Glutamatergic neuron (in vitro differentiated cells): ENCODE results near the gene TNS1. TPM values are rescaled to one million over a fixed set of nuclear protein-coding genes. Genes with fewer than 3 reads are reported as not detected.

Experiments used
- DNase-seq: peaks from one replicate; pipeline ENCODE4 v3.0.0; 2022
- H3K27ac Mint-ChIP-seq: one replicate; pipeline ENCODE4 v1.8.0; 2020; ENCODE audit warnings: mild to moderate bottlenecking, mixed read lengths, inconsistent platforms; ENCODE audit not compliant: unreplicated experiment
- H3K27me3 Mint-ChIP-seq: one replicate; pipeline ENCODE4 v1.8.0; 2020; ENCODE audit warnings: mild to moderate bottlenecking, moderate library complexity, mixed read lengths, inconsistent platforms; ENCODE audit not compliant: unreplicated experiment
- H3K36me3 Mint-ChIP-seq: one replicate; pipeline ENCODE4 v1.8.0; 2020; ENCODE audit warnings: mild to moderate bottlenecking, mixed read lengths, inconsistent platforms; ENCODE audit not compliant: unreplicated experiment
- H3K4me1 Mint-ChIP-seq: one replicate; pipeline ENCODE4 v1.8.0; 2020; ENCODE audit warnings: mild to moderate bottlenecking, low read depth, mixed read lengths, inconsistent platforms; ENCODE audit not compliant: unreplicated experiment
- H3K4me3 Mint-ChIP-seq: one replicate; pipeline ENCODE4 v1.8.0; 2020; ENCODE audit warnings: mild to moderate bottlenecking, mixed read lengths, inconsistent platforms; ENCODE audit not compliant: unreplicated experiment
- H3K9me3 Mint-ChIP-seq: one replicate; pipeline ENCODE4 v1.8.0; 2020; ENCODE audit warnings: mild to moderate bottlenecking, moderate library complexity, mixed read lengths, inconsistent platforms; ENCODE audit not compliant: unreplicated experiment
- CTCF ChIP-seq: fragments of 200-600 bp; sonication (generic); IDR thresholded peaks from one replicate; pipeline ENCODE4 v1.5.0; 2021; ENCODE audit not compliant: partially characterized antibody, unreplicated experiment
- total RNA-seq: library from RNA; stranded (reverse); fragmentation: NEBNext Ultra II Directional; extraction: Animal tissue kit (Norgen Biotek cat#: 25700); gene quantifications from one replicate; pipeline ENCODE4 v1.2.1, GENCODE V29; 2021; ENCODE audit not compliant: unreplicated experiment

The TNS1 gene
- total RNA-seq, 1 donor from 2014 or later = 3.2 TPM

DNA sequence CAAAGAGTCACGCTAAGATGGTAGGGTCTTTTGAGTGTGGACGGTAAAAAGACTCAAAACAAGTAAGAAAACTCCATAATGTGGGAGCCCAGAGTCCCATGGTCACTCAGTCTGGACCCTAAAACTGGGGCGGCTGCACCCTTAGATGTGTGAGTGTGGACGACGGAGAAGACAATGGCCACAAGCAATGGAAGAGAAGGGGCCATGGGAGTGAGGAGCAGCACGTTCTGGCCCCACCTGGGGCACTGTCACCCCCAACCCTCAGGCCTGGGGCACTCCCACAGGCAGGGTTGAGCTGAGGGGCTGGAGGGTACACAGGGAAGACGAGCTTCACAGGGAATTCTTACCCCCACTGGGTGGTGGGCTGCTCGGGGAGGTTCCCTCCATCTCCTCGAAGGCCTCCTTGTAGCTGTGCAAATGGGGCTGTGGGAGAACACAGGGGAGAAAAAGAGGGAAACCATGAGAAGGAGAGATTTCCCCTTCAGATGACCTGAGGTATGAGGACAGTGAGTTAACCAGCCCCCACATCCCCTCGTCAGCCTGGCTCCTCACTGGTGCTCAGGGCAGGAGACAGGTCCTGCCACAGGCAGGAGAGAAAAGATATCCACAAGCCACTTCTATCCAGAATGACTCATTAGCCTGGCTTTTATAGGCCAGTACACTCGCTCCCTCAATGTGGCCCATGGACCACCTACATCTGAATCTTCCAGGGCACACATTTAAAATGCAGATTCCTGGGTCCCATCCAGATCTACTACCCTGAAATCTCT, 167.9 kb downstream of the TNS1 start:
- peaks cover 8% of the 10 kb centered on the region for H3K27me3 Mint-ChIP-seq
- DNase-seq = no peak
- H3K9me3 Mint-ChIP-seq = peaks cover 2% of the 10 kb centered on the region
- no peak for TF ChIP-seq CTCF
- H3K4me1 Mint-ChIP-seq = peaks cover 25% of the 10 kb centered on the region
- no peaks in the 10 kb centered on the region for H3K36me3 Mint-ChIP-seq
- H3K4me3 Mint-ChIP-seq = no peak overlapping the region
- H3K27ac Mint-ChIP-seq = no peak overlapping the region

DNA sequence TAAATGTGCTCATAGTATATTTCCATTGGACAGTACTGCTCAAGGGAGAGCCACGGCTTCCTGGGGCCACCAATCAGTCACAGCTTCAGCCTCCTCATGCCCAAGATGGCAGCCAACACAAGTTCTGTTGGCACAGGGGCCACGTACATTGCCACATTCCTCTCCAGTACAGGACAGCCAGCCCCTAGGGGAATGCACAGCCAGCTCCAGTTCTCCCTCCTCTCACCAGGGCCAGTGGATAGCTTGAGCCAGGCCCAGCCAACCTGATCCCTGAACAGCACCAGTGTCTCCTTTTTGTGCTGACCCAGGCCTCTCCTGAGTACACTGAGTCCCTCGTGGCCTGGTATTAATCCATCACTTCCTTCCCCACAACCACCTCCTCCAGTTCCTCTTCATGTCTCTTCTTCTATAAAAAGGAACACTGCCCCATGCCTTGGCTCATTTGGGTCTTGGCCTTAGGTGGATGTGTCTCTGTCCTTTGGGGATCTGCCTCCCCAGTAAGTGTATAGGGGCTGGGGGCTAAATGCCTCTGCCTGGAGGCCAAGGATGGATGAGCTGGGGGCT, 168.7 kb downstream of the TNS1 start:
- peaks cover 2% of the 10 kb centered on the region for H3K9me3 Mint-ChIP-seq
- no peak overlapping the region for H3K4me3 Mint-ChIP-seq
- DNase-seq = no peak
- H3K4me1 Mint-ChIP-seq = peaks cover 25% of the 10 kb centered on the region
- no peaks in the 10 kb centered on the region for H3K36me3 Mint-ChIP-seq
- peaks cover 10% of the 10 kb centered on the region for H3K27me3 Mint-ChIP-seq
- no peak for TF ChIP-seq CTCF
- H3K27ac Mint-ChIP-seq = no peak overlapping the region

GRCh38 chr2:217833439-217833838, 169.4 kb downstream of the TNS1 start:
- Mint-ChIP-seq H3K4me3 (no peak overlapping the region), H3K27ac (no peak overlapping the region), H3K4me1 (peaks cover 25% of the 10 kb centered on the region), H3K9me3 (peaks cover 4% of the 10 kb centered on the region), H3K27me3 (peaks cover 14% of the 10 kb centered on the region), H3K36me3 (no peaks in the 10 kb centered on the region)
- no peak for TF ChIP-seq CTCF
- DNase-seq = no peak

GRCh38 chr2:217832987-217833386, 169.8 kb downstream of the TNS1 start:
- Mint-ChIP-seq H3K27ac (no peak overlapping the region), H3K4me1 (peaks cover 22% of the 10 kb centered on the region), H3K4me3 (no peak overlapping the region), H3K9me3 (peaks cover 4% of the 10 kb centered on the region), H3K36me3 (no peaks in the 10 kb centered on the region), H3K27me3 (peaks cover 14% of the 10 kb centered on the region)
- no peak for DNase-seq
- TF ChIP-seq CTCF = no peak

GRCh38 chr2:217832115-217832514, 170.7 kb downstream of the TNS1 start:
- peaks cover 4% of the 10 kb centered on the region for H3K9me3 Mint-ChIP-seq
- no peaks in the 10 kb centered on the region for H3K36me3 Mint-ChIP-seq
- H3K4me1 Mint-ChIP-seq = peaks cover 14% of the 10 kb centered on the region
- H3K4me3 Mint-ChIP-seq = no peak overlapping the region
- H3K27me3 Mint-ChIP-seq = peaks cover 13% of the 10 kb centered on the region
- no peak for TF ChIP-seq CTCF
- DNase-seq = no peak
- H3K27ac Mint-ChIP-seq = no peak overlapping the region
